HG03025 (cell line): ENCODE data around the gene FAM234B.
"Not testable (repeated sequence)": the region's sequence is repeated elsewhere in the genome, so short reads cannot be mapped to it uniquely, and the experiment has no call there.

ENCODE experiments used
- ATAC-seq: cut with Tn5 transposase; IDR thresholded peaks from one replicate; pipeline ENCODE4 v1.9.1; 2021; ENCODE audit warnings: mild to moderate bottlenecking, moderate library complexity; ENCODE audit not compliant: unreplicated experiment, low FRiP score

Gene FAM234B

GRCh38 chr12:13023811-13024530, 20.2 kb upstream of the FAM234B start:
- ATAC-seq, result no peak

- ATAC-seq, result no peak
Measured at GRCh38 chr12:13024531-13024916, 19.7 kb upstream of the FAM234B start.

GRCh38 chr12:13026286-13026685, 17.9 kb upstream of the FAM234B start:
- no peak for ATAC-seq

- ATAC-seq, result no peak
Measured at GRCh38 chr12:13027032-13027431, 17.1 kb upstream of the FAM234B start.

- ATAC-seq, result no peak
Measured at GRCh38 chr12:13027508-13027907, 16.7 kb upstream of the FAM234B start.

- no peak for ATAC-seq
Measured at GRCh38 chr12:13028825-13029570, 15.2 kb upstream of the FAM234B start.

GRCh38 chr12:13030541-13031291, 13.5 kb upstream of the FAM234B start:
- no peak for ATAC-seq

GRCh38 chr12:13032164-13032563, 12.0 kb upstream of the FAM234B start:
- no peak for ATAC-seq

- ATAC-seq, result no peak
Measured at GRCh38 chr12:13033476-13033875, 10.7 kb upstream of the FAM234B start.

GRCh38 chr12:13035335-13035734, 8.8 kb upstream of the FAM234B start:
- ATAC-seq, result not testable (repeated sequence)

GRCh38 chr12:13036881-13037280, 7.3 kb upstream of the FAM234B start:
- no peak for ATAC-seq

- no peak for ATAC-seq
Measured at GRCh38 chr12:13038491-13039161, 5.6 kb upstream of the FAM234B start.

GRCh38 chr12:13039328-13039956, 4.7 kb upstream of the FAM234B start:
- ATAC-seq, result no peak

- ATAC-seq, result no peak
Measured at GRCh38 chr12:13041224-13041623, 3.0 kb upstream of the FAM234B start.

- ATAC-seq, result no peak
Measured at GRCh38 chr12:13042666-13043230, 1.4 kb upstream of the FAM234B start.

GRCh38 chr12:13044906-13045299, 722 bp downstream of the FAM234B start:
- no peak for ATAC-seq

- ATAC-seq, result no peak
Measured at GRCh38 chr12:13045816-13046215, 1.6 kb downstream of the FAM234B start.

GRCh38 chr12:13046964-13047363, 2.8 kb downstream of the FAM234B start:
- no peak for ATAC-seq

- no peak for ATAC-seq
Measured at GRCh38 chr12:13049816-13050215, 5.6 kb downstream of the FAM234B start.

GRCh38 chr12:13052421-13052820, 8.2 kb downstream of the FAM234B start:
- ATAC-seq, result no peak
